HepG2 (cell line): Measurements from ENCODE around the gene PIAS1. TPM values are rescaled to one million over a fixed set of nuclear protein-coding genes. Genes with fewer than 3 reads are reported as not detected.
A peak's percentile ranks its signal among the peaks of the same experiment; 100 is the strongest.

Experiments
- ATAC-seq: fragments of 200-7000 bp; cut with Tn5 transposase; 3 replicates; pipeline ENCODE4 v1.9.1; 2020; ENCODE audit warnings: mild to moderate bottlenecking, moderate library complexity
- BruUV-seq: library from RNA; stranded (reverse); fragments of 400-500 nt; replicated peaks from 2 replicates; lab custom pipeline; 2021; lab: Mats Ljungman, UMichigan
- CTCF ChIA-PET: fragments of 300-600 bp; formaldehyde crosslinking; extraction: SDS; loops from one replicate; lab custom pipeline; 2021; ENCODE audit warnings: low total read pairs, inconsistent platforms, low intra/inter-chr PET ratio; lab: Yijun Ruan, JAX
- POLR2A ChIA-PET: fragments of 350-600 bp; sonication (Branson Sonifier 250); formaldehyde crosslinking; loops from one replicate; lab custom pipeline; 2020; ENCODE audit warnings: antibody characterized with exemption, inconsistent platforms; lab: Yijun Ruan, JAX
- DNase-seq: peaks from one replicate; pipeline ENCODE4 v3.0.0-alpha.2; 2015; ENCODE audit warnings: low spot score
- FAIRE-seq: peaks from 3 replicates; lab custom pipeline; 2011; peaks lifted over from hg19 to GRCh38; lab: Jason Lieb, UNC
- H2AFZ ChIP-seq: one replicate; pipeline ENCODE4 v1.6.1; 2011; ENCODE audit warnings: low read length, inconsistent platforms
- H3K27ac ChIP-seq: fragments of 300-600 bp; 3 replicates; pipeline ENCODE4 v1.8.0; 2011; ENCODE audit warnings: mixed run types, mild to moderate bottlenecking, mixed read lengths, low read length, inconsistent platforms; ENCODE audit not compliant: insufficient read depth; ENCODE audit errors: extremely low read length
- H3K27me3 ChIP-seq, 2 experiments: fragments of 200-600 bp in 1 of 2; 2 replicates in 1 of 2; 3 replicates in 1 of 2; pipeline versions ENCODE4 v1.6.0 to v1.8.0; 2011; ENCODE audit warnings: low read length in 2 of 2, mild to moderate bottlenecking in 2 of 2, moderate library complexity in 2 of 2, inconsistent platforms in 1 of 2; ENCODE audit not compliant: insufficient read depth in 2 of 2, control insufficient read depth in 1 of 2
- H3K36me3 ChIP-seq, 2 experiments: fragments of 200-600 bp in 1 of 2; replicated peaks in 1 of 2; 2 replicates in 1 of 2; 3 replicates in 1 of 2; pipeline versions ENCODE4 v1.5.1 to v1.8.0; 2011; ENCODE audit warnings: low read length in 2 of 2, inconsistent platforms in 1 of 2; ENCODE audit not compliant: insufficient read depth in 2 of 2, control insufficient read depth in 1 of 2
- H3K4me1 ChIP-seq: 2 replicates; pipeline ENCODE4 v1.5.1; 2012; ENCODE audit warnings: low read length, inconsistent platforms; ENCODE audit not compliant: insufficient read depth
- H3K4me2 ChIP-seq: 2 replicates; pipeline ENCODE4 v1.6.0; 2011; ENCODE audit warnings: low read depth, low read length, inconsistent platforms
- H3K4me3 ChIP-seq, 3 experiments: fragments of 200-600 bp in 1 of 3; sonication (generic), shearing (Covaris generic) in 1 of 3; replicated peaks in 1 of 3; 2 replicates each; pipeline ENCODE4 v1.5.1; 2011 to 2016; ENCODE audit warnings: low read length in 3 of 3, inconsistent platforms in 2 of 3, low read depth in 2 of 3, mild to moderate bottlenecking in 2 of 3, control low read depth in 1 of 3, mixed read lengths in 1 of 3; ENCODE audit not compliant: insufficient read depth in 1 of 3
- H3K79me2 ChIP-seq: one replicate; pipeline ENCODE4 v1.6.1; 2011; ENCODE audit warnings: low read length, inconsistent platforms; ENCODE audit not compliant: insufficient read depth
- H3K9ac ChIP-seq: 2 replicates; pipeline ENCODE4 v1.6.0; 2011; ENCODE audit warnings: mild to moderate bottlenecking, low read depth, low read length, inconsistent platforms; ENCODE audit not compliant: insufficient read depth
- H3K9me3 ChIP-seq: 2 replicates; pipeline ENCODE4 v1.5.1; 2012; ENCODE audit warnings: mild to moderate bottlenecking, low read length
- H4K20me1 ChIP-seq: 2 replicates; pipeline ENCODE4 v1.6.0; 2011; ENCODE audit warnings: inconsistent platforms, mild to moderate bottlenecking, low read length, moderate library complexity; ENCODE audit not compliant: insufficient read depth
- ATAD3A ChIP-seq: sonication (generic); formaldehyde crosslinking; IDR thresholded peaks from 2 replicates; pipeline ENCODE4 v1.4.0; 2020; ENCODE audit warnings: missing genetic modification reagents
- HOXD1 ChIP-seq: sonication (generic); formaldehyde crosslinking; IDR thresholded peaks from 2 replicates; pipeline ENCODE4 v1.5.0; 2020; ENCODE audit warnings: missing genetic modification reagents
- KMT2A ChIP-seq: sonication (generic); formaldehyde crosslinking; IDR thresholded peaks from 2 replicates; pipeline ENCODE4 v1.4.0; 2020; ENCODE audit warnings: missing genetic modification reagents
- MAFK ChIP-seq, 2 experiments: IDR thresholded peaks in 1 of 2; conservative IDR thresholded peaks in 1 of 2; 2 replicates each; pipeline ENCODE4 v1.6.1; 2011; ENCODE audit warnings: improper control_type of control experiment in 2 of 2, low read length in 2 of 2
- MTF1 ChIP-seq: sonication (generic); formaldehyde crosslinking; IDR thresholded peaks from 2 replicates; pipeline ENCODE4 v1.5.0; 2020; ENCODE audit warnings: missing genetic modification reagents
- NR3C1 ChIP-seq: sonication (generic); formaldehyde crosslinking; IDR thresholded peaks from 2 replicates; pipeline ENCODE4 v1.4.0; 2020; ENCODE audit warnings: missing genetic modification reagents
- SOX13 ChIP-seq, 3 experiments: fragments of 450-650 bp in 1 of 3; sonication (generic) in 1 of 3; formaldehyde crosslinking in 1 of 3; IDR thresholded peaks in 2 of 3; conservative IDR thresholded peaks in 1 of 3; 2 replicates each; pipeline versions ENCODE4 v1.5.0 to v1.6.1; 2016 to 2020; ENCODE audit warnings: antibody characterized with exemption in 1 of 3, mild to moderate bottlenecking in 1 of 3, missing compliant biosample characterization in 1 of 3, missing genetic modification reagents in 1 of 3, moderate library complexity in 1 of 3
- SSRP1 ChIP-seq: IDR thresholded peaks from 2 replicates; pipeline ENCODE4 v1.6.1; 2016; ENCODE audit warnings: control low read depth
- TBP ChIP-seq: sonication (generic); formaldehyde crosslinking; IDR thresholded peaks from 2 replicates; pipeline ENCODE4 v1.5.0; 2020; ENCODE audit warnings: missing genetic modification reagents
- ZFP82 ChIP-seq: sonication (generic); formaldehyde crosslinking; IDR thresholded peaks from 2 replicates; pipeline ENCODE4 v1.5.1; 2020; ENCODE audit warnings: mild to moderate bottlenecking, missing genetic modification reagents, borderline replicate concordance
- ZKSCAN1 ChIP-seq: fragments of 150-350 bp; IDR thresholded peaks from 2 replicates; pipeline ENCODE4 v1.6.1; 2014; ENCODE audit warnings: low read length
- ZNF549 ChIP-seq: sonication (generic); formaldehyde crosslinking; IDR thresholded peaks from 2 replicates; pipeline ENCODE4 v1.5.0; 2020; ENCODE audit warnings: missing genetic modification reagents
- ZNF550 ChIP-seq: sonication (generic); formaldehyde crosslinking; IDR thresholded peaks from 2 replicates; pipeline ENCODE4 v1.4.0; 2020; ENCODE audit warnings: mild to moderate bottlenecking, missing genetic modification reagents, borderline replicate concordance
- ZNF572 ChIP-seq: sonication (generic); formaldehyde crosslinking; IDR thresholded peaks from 2 replicates; pipeline ENCODE4 v1.5.1; 2020; ENCODE audit warnings: mild to moderate bottlenecking, missing genetic modification reagents
- WGBS: methylation state at CpG from one replicate; pipeline ENCODE4 v1.1.6; 2017; ENCODE audit warnings: low lambda C conversion rate; 5-methylcytosine and 5-hydroxymethylcytosine counted together
- in situ Hi-C: cut with HindIII; loops from 2 replicates; pipeline ENCODE4 v1.10.0; 2017; ENCODE audit warnings: low pct_unique_long_range_greater_than_20kb; ENCODE audit not compliant: extremely low pct_ligation_motif_present
- intact Hi-C: fragments of 100-400 bp; cut with micrococcal nuclease; formaldehyde crosslinking; loops from one replicate; pipeline ENCODE4 v1.10.0; 2022; ENCODE audit not compliant: unreplicated experiment
- polyA plus RNA-seq, 8 experiments: library from polyadenylated mRNA; depleted of rRNA in 3 of 8; stranded (reverse) in 7 of 8; unstranded in 1 of 8; fragments of >200 nt; fragmentation: Illumina TruSeq in 4 of 8; extraction: Trizol in 4 of 8; gene quantifications; 2 replicates each; pipeline versions ENCODE4 v1.2.1 to v1.2.3, GENCODE V29; 2011 to 2016; ENCODE audit warnings: low read depth in 4 of 8, missing spikeins in 1 of 8, mixed read lengths in 1 of 8; ENCODE audit not compliant: insufficient read depth in 1 of 8
- total RNA-seq, 5 experiments: library from RNA; depleted of rRNA; stranded (reverse); fragments of >200 nt; fragmentation: Illumina TruSeq; extraction: Trizol; gene quantifications; 2 replicates each; pipeline ENCODE4 v1.2.3, GENCODE V29; 2016; ENCODE audit warnings: low read depth in 1 of 5
- TF ChIP-seq, protein P1 (sequence below): sonication (generic); formaldehyde crosslinking; IDR thresholded peaks from 2 replicates; pipeline ENCODE4 v1.5.0; 2020; ENCODE audit warnings: mild to moderate bottlenecking, missing genetic modification reagents
- TF ChIP-seq, protein P2 (sequence below): IDR thresholded peaks from 2 replicates; pipeline ENCODE4 v1.6.1; 2012; ENCODE audit warnings: inconsistent platforms
- TF ChIP-seq, protein P3 (sequence below): sonication (generic); formaldehyde crosslinking; IDR thresholded peaks from 2 replicates; pipeline ENCODE4 v1.5.1; 2020; ENCODE audit warnings: mild to moderate bottlenecking, missing genetic modification reagents, moderate library complexity

PIAS1 gene
- total and polyA plus RNA-seq, 2 of the 13 experiments (the other 11 are each of a cell fraction or from before 2014, with no cell fraction given): 20.7 to 33.7 TPM

DNA sequence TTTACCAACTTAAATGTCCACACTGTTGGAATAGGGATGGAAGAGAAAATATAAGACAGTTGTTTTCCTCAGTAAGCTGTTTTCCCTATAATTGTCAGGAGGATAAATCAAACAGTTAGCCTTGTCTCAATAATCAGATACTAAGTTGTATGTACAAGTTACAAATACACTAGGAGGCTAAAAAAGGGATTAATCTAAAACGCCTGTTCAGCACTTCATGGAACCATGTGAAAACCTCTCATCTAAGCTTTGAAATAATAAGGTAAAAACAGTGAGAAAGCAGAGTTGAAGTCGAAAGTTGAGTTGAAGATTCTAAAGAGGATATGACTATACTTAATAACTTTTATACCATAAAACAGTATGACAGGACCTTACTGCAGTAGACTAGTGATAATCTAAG lies 89.0 kb downstream of the PIAS1 start:
- BruUV-seq: no TSS peak
- no peak overlapping the region for H2AFZ ChIP-seq
- H3K4me1 ChIP-seq: peaks cover 9% of the 10 kb centered on the region
- no peak overlapping the region for H3K4me3 ChIP-seq
- H3K36me3 ChIP-seq: peaks cover 2 to 26% of the 10 kb centered on the region in 2 experiments
- intact Hi-C loops: no loop called here
- ChIA-PET CTCF (no interaction called here), POLR2A (no interaction called here)
- H3K9me3 ChIP-seq: no peaks in the 10 kb centered on the region
- ATAC-seq: no peak
- DNase-seq: no peak
- 96% methylated on average over 2 of the region's 2 CpGs for WGBS
- no peaks in the 10 kb centered on the region for H4K20me1 ChIP-seq
- in situ Hi-C loops: no loop called here
- no peak overlapping the region for H3K4me2 ChIP-seq
- H3K27me3 ChIP-seq: no peaks in the 10 kb centered on the region
- TF ChIP-seq, protein P1, sequence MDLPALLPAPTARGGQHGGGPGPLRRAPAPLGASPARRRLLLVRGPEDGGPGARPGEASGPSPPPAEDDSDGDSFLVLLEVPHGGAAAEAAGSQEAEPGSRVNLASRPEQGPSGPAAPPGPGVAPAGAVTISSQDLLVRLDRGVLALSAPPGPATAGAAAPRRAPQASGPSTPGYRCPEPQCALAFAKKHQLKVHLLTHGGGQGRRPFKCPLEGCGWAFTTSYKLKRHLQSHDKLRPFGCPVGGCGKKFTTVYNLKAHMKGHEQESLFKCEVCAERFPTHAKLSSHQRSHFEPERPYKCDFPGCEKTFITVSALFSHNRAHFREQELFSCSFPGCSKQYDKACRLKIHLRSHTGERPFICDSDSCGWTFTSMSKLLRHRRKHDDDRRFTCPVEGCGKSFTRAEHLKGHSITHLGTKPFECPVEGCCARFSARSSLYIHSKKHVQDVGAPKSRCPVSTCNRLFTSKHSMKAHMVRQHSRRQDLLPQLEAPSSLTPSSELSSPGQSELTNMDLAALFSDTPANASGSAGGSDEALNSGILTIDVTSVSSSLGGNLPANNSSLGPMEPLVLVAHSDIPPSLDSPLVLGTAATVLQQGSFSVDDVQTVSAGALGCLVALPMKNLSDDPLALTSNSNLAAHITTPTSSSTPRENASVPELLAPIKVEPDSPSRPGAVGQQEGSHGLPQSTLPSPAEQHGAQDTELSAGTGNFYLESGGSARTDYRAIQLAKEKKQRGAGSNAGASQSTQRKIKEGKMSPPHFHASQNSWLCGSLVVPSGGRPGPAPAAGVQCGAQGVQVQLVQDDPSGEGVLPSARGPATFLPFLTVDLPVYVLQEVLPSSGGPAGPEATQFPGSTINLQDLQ: no peak
- TF ChIP-seq ZNF572 (CRISPR knock-in tag) (no peak), MTF1 (CRISPR knock-in tag) (no peak), ZNF549 (no peak), MAFK (conservative IDR thresholded peaks at IDR 0.05 in 1 of 2, IDR thresholded peaks at IDR 0.05 in 1 of 2; ENCODE audit: low read length in 2 of 2) (peak; percentile 20 to 50; a peak in 2 of 4 replicates)
- H3K27ac ChIP-seq: no peak overlapping the region
- peaks cover 5% of the 10 kb centered on the region for H3K79me2 ChIP-seq
- no peak overlapping the region for H3K9ac ChIP-seq
- FAIRE-seq: no peak

DNA sequence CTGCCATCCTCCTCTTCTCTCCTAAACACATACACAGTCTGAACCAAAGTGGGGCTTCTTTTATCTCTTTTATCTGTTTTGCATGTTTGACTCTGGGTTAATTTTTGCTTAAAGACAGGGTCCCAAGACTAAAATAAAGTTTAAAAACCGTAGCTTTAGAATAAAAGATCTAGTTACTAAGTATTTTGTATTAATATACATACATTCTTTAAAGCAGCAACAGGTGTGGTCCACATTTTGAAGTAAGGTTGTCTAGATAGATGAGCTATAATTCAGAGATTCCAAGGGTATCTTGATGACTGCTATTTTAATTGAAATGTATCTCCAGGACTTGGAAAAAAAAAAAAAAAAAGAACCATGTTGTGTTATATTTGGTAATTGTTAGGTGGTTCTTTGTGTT lies 89.7 kb downstream of the PIAS1 start:
- intact Hi-C loops (no loop called here), in situ Hi-C loops (no loop called here)
- Histone ChIP-seq H3K4me2 (no peak overlapping the region), H4K20me1 (no peaks in the 10 kb centered on the region), H3K9me3 (no peaks in the 10 kb centered on the region), H3K9ac (no peak overlapping the region), H3K36me3 (peaks cover 2 to 27% of the 10 kb centered on the region in 2 experiments), H3K27ac (no peak overlapping the region), H3K27me3 (no peaks in the 10 kb centered on the region), H3K4me1 (peaks cover 2% of the 10 kb centered on the region), H2AFZ (no peak overlapping the region), H3K4me3 (no peak overlapping the region), H3K79me2 (peaks cover 3% of the 10 kb centered on the region)
- WGBS: 94% methylated on average over 1 of the region's 1 CpG
- ATAC-seq (no peak), DNase-seq (no peak), FAIRE-seq (no peak)
- no TSS peak for BruUV-seq
- ChIA-PET POLR2A (no interaction called here), CTCF (no interaction called here)
- TF ChIP-seq, protein P2, sequence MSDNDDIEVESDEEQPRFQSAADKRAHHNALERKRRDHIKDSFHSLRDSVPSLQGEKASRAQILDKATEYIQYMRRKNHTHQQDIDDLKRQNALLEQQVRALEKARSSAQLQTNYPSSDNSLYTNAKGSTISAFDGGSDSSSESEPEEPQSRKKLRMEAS: no peak
- TF ChIP-seq SOX13 (IDR thresholded peaks at IDR 0.05) (no peak), SOX13 (CRISPR knock-in tag; conservative IDR thresholded peaks at IDR 0.05 in 1 of 2, IDR thresholded peaks at IDR 0.05 in 1 of 2) (no peak), ZFP82 (CRISPR knock-in tag) (no peak), HOXD1 (CRISPR knock-in tag) (no peak), NR3C1 (CRISPR knock-in tag) (no peak), ZNF550 (CRISPR knock-in tag) (no peak), TBP (no peak), KMT2A (no peak), SSRP1 (CRISPR knock-in tag) (no peak), ATAD3A (CRISPR knock-in tag) (no peak), ZKSCAN1 (no peak)
- TF ChIP-seq, protein P3, sequence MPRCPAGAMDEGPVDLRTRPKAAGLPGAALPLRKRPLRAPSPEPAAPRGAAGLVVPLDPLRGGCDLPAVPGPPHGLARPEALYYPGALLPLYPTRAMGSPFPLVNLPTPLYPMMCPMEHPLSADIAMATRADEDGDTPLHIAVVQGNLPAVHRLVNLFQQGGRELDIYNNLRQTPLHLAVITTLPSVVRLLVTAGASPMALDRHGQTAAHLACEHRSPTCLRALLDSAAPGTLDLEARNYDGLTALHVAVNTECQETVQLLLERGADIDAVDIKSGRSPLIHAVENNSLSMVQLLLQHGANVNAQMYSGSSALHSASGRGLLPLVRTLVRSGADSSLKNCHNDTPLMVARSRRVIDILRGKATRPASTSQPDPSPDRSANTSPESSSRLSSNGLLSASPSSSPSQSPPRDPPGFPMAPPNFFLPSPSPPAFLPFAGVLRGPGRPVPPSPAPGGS: no peak
